Endothelial cell (in vitro differentiated cells): ENCODE data around the gene CLMN. TPM values are rescaled to one million over a fixed set of nuclear protein-coding genes. Genes with fewer than 3 reads are reported as not detected.

Source experiments
- DNase-seq: peaks from one replicate; pipeline ENCODE4 v3.0.0; 2021; ENCODE audit warnings: low spot score
- H3K27ac Mint-ChIP-seq: one replicate; pipeline ENCODE4 v1.8.0; 2021; ENCODE audit warnings: mixed read lengths, inconsistent platforms; ENCODE audit not compliant: unreplicated experiment
- H3K27me3 Mint-ChIP-seq: one replicate; pipeline ENCODE4 v1.8.0; 2021; ENCODE audit warnings: mild to moderate bottlenecking, moderate library complexity, mixed read lengths, inconsistent platforms; ENCODE audit not compliant: unreplicated experiment
- H3K36me3 Mint-ChIP-seq: one replicate; pipeline ENCODE4 v1.8.0; 2021; ENCODE audit warnings: mild to moderate bottlenecking, low read depth, mixed read lengths, inconsistent platforms; ENCODE audit not compliant: unreplicated experiment
- H3K4me1 Mint-ChIP-seq: one replicate; pipeline ENCODE4 v1.8.0; 2021; ENCODE audit warnings: mild to moderate bottlenecking, mixed read lengths, inconsistent platforms; ENCODE audit not compliant: unreplicated experiment
- H3K4me3 Mint-ChIP-seq: one replicate; pipeline ENCODE4 v1.8.0; 2021; ENCODE audit warnings: mild to moderate bottlenecking, mixed read lengths, inconsistent platforms; ENCODE audit not compliant: unreplicated experiment
- H3K9me3 Mint-ChIP-seq: one replicate; pipeline ENCODE4 v1.8.0; 2021; ENCODE audit warnings: mixed read lengths, inconsistent platforms; ENCODE audit not compliant: unreplicated experiment
- total RNA-seq: library from RNA; stranded (reverse); fragmentation: NEBNext Ultra II Directional; extraction: Animal tissue kit (Norgen Biotek cat#: 25700); gene quantifications from one replicate; pipeline ENCODE4 v1.2.1, GENCODE V29; 2021; ENCODE audit not compliant: unreplicated experiment
- TF ChIP-seq, protein P1 (sequence below): fragments of 200-600 bp; sonication (generic); IDR thresholded peaks from one replicate; pipeline ENCODE4 v1.5.0; 2021; ENCODE audit warnings: antibody characterized with exemption; ENCODE audit not compliant: unreplicated experiment

CLMN gene
- total RNA-seq, 1 donor from 2014 or later: 0.46 TPM

DNA sequence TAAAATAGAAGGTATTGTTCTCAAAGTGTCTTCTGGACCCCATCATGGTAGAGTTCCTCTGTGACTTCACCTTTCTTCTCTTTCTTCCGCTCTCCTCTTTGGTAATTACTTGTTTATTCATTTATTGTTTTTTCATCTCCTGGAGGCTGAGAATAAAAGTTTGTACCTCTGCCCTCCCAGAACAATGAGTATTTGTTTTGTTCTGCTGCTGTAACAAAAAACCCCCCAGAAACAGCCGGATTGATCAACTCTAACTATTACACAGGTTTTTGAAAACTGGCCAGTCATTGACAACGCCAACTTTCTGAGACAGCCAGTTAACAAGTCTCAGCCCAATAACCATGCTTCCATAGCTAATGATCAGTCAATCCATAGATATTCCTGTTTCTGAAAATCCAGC, 154.2 kb downstream of the CLMN start:
- Mint-ChIP-seq H3K27ac (no peak overlapping the region), H3K4me3 (no peak overlapping the region), H3K4me1 (no peaks in the 10 kb centered on the region), H3K27me3 (peaks cover 7% of the 10 kb centered on the region), H3K9me3 (peaks cover 5% of the 10 kb centered on the region), H3K36me3 (peaks cover 12% of the 10 kb centered on the region)
- no peak for DNase-seq
- TF ChIP-seq, protein P1, sequence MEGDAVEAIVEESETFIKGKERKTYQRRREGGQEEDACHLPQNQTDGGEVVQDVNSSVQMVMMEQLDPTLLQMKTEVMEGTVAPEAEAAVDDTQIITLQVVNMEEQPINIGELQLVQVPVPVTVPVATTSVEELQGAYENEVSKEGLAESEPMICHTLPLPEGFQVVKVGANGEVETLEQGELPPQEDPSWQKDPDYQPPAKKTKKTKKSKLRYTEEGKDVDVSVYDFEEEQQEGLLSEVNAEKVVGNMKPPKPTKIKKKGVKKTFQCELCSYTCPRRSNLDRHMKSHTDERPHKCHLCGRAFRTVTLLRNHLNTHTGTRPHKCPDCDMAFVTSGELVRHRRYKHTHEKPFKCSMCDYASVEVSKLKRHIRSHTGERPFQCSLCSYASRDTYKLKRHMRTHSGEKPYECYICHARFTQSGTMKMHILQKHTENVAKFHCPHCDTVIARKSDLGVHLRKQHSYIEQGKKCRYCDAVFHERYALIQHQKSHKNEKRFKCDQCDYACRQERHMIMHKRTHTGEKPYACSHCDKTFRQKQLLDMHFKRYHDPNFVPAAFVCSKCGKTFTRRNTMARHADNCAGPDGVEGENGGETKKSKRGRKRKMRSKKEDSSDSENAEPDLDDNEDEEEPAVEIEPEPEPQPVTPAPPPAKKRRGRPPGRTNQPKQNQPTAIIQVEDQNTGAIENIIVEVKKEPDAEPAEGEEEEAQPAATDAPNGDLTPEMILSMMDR: no peak

- peaks cover 7% of the 10 kb centered on the region for H3K27me3 Mint-ChIP-seq
- no peak overlapping the region for H3K27ac Mint-ChIP-seq
- H3K4me3 Mint-ChIP-seq: no peak overlapping the region
- H3K4me1 Mint-ChIP-seq: no peaks in the 10 kb centered on the region
- DNase-seq: no peak
- TF ChIP-seq, protein P1: no peak
- H3K9me3 Mint-ChIP-seq: peaks cover 5% of the 10 kb centered on the region
- H3K36me3 Mint-ChIP-seq: peaks cover 12% of the 10 kb centered on the region
Measured at GRCh38 chr14:95164506-95164905, 155.2 kb downstream of the CLMN start.

DNA sequence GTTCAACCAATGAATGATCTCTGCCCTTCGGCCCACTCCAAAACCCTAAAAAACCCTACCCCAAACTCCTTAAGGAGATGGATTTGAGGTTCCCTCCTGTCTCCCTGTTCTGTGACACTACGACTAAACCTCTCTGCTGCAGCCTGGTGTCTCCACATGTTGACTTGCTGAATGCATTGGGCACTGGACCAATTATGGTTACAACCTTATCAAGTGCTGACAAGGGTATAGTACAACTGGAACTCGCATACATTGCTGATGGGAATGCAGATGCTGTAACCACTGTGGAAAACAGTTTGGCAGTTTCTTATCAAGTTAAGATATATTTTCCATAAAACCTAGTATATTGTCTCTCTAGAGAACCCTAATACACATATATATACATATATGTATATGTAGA, 156.0 kb downstream of the CLMN start:
- Mint-ChIP-seq H3K27me3 (peaks cover 7% of the 10 kb centered on the region), H3K27ac (no peak overlapping the region), H3K36me3 (peaks cover 12% of the 10 kb centered on the region), H3K9me3 (peaks cover 5% of the 10 kb centered on the region), H3K4me1 (no peaks in the 10 kb centered on the region), H3K4me3 (no peak overlapping the region)
- no peak for DNase-seq
- TF ChIP-seq, protein P1: no peak

DNA sequence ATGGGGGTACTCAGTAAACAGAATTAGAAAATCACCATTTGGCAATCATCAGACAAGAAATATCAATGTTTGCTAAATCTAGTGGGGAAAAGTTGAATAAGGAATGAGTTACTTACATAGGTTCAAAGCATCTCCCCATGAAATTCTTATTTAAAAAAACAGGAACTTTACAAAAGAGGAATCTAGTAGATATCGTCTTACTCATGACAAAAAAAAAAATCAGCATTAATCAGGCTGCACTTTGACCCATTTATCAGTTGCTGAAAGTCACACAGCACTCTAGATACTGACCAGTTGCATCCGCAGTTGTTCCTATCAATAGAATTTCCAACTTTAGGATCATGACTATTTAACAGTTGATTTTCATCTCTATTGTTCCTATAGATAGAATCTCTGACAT, 156.6 kb downstream of the CLMN start:
- Mint-ChIP-seq H3K9me3 (peaks cover 6% of the 10 kb centered on the region), H3K4me1 (peaks cover 4% of the 10 kb centered on the region), H3K27me3 (peaks cover 10% of the 10 kb centered on the region), H3K27ac (no peak overlapping the region), H3K4me3 (no peak overlapping the region), H3K36me3 (peaks cover 13% of the 10 kb centered on the region)
- DNase-seq: no peak
- TF ChIP-seq, protein P1: no peak

DNA sequence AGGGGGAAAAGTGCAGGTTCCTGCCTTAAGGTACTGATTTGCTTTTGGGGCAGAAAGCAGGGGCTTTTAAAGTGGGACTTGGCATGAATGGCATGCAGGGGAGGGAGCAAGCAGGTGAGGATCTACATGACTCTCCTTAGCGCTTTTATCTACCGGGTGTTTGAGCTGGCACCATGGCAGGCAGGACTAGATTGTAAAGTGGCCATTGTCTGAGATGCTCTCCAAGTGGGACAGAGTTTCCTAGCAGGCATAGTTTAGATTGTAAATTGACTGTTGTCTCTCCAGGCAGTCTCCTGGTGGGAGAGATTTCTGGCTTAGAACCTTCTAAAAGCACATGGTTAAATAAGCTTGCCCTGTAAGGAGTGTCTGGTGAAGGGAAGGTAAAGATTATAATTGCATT, 157.1 kb downstream of the CLMN start:
- peaks cover 9% of the 10 kb centered on the region for H3K9me3 Mint-ChIP-seq
- no peak overlapping the region for H3K27ac Mint-ChIP-seq
- peaks cover 15% of the 10 kb centered on the region for H3K27me3 Mint-ChIP-seq
- no peak overlapping the region for H3K4me3 Mint-ChIP-seq
- TF ChIP-seq, protein P1: no peak
- H3K4me1 Mint-ChIP-seq: peaks cover 8% of the 10 kb centered on the region
- H3K36me3 Mint-ChIP-seq: peaks cover 18% of the 10 kb centered on the region
- no peak for DNase-seq
